Lung (tissue), 12 donors: Measurements from ENCODE around the gene CACNA1H. TPM values are rescaled to one million over a fixed set of nuclear protein-coding genes. Genes with fewer than 3 reads are reported as not detected.

Source experiments
- ATAC-seq: fragments of 200-7000 bp; cut with Tn5 transposase; one replicate; pipeline ENCODE4 v1.9.1; 2020; ENCODE audit warnings: moderate number of reproducible peaks; ENCODE audit not compliant: insufficient read depth, low FRiP score
- DNase-seq, 3 donors: peaks; one replicate each; pipeline ENCODE4 v3.0.0-alpha.2; 2013 to 2017
- H3K27ac ChIP-seq, 2 donors: one replicate each; pipeline ENCODE4 v1.5.1; 2013; ENCODE audit warnings: mild to moderate bottlenecking in 2 of 2, moderate library complexity in 2 of 2, control low read depth in 1 of 2, inconsistent platforms in 1 of 2, low read depth in 1 of 2, low read length in 1 of 2
- H3K27me3 ChIP-seq, 3 donors: one replicate each; pipeline ENCODE4 v1.5.1; 2013; ENCODE audit warnings: low read length in 2 of 3; ENCODE audit not compliant: control insufficient read depth in 3 of 3, insufficient read depth in 3 of 3
- H3K36me3 ChIP-seq, 4 donors: one replicate each; pipeline ENCODE4 v1.5.1; 2013; ENCODE audit warnings: low read length in 4 of 4, mild to moderate bottlenecking in 1 of 4, moderate library complexity in 1 of 4; ENCODE audit not compliant: control insufficient read depth in 4 of 4, insufficient read depth in 4 of 4
- H3K4me1 ChIP-seq, 5 donors: one replicate each; pipeline ENCODE4 v1.5.1; 2013; ENCODE audit warnings: low read length in 5 of 5, mild to moderate bottlenecking in 2 of 5, moderate library complexity in 1 of 5; ENCODE audit not compliant: control insufficient read depth in 5 of 5, insufficient read depth in 5 of 5
- H3K4me3 ChIP-seq: one replicate; pipeline ENCODE4 v1.5.1; 2013; ENCODE audit warnings: mild to moderate bottlenecking, control low read depth, moderate library complexity
- H3K9ac ChIP-seq, 2 donors: one replicate each; pipeline ENCODE4 v1.5.1; 2013; ENCODE audit warnings: low read length in 2 of 2, control low read depth in 1 of 2; ENCODE audit not compliant: insufficient read depth in 1 of 2
- H3K9me3 ChIP-seq, 4 donors: one replicate each; pipeline ENCODE4 v1.5.1; 2013; ENCODE audit warnings: low read length in 3 of 4, mild to moderate bottlenecking in 1 of 4, moderate library complexity in 1 of 4; ENCODE audit not compliant: control insufficient read depth in 4 of 4, insufficient read depth in 3 of 4
- WGBS, 2 donors: extraction: QIAGEN DNeasy Blood & Tissue Kit; methylation state at CpG; one replicate each; pipeline ENCODE4 v1.1.7; 2013; 5-methylcytosine and 5-hydroxymethylcytosine counted together
- polyA plus RNA-seq, 2 donors: library from polyadenylated mRNA; stranded (reverse); fragments of 200-250 nt; gene quantifications; one replicate each; pipeline ENCODE4 v1.2.1, GENCODE V29; 2013
- total RNA-seq, 2 donors: library from RNA; depleted of rRNA in 1 of 2; stranded (reverse); fragments of >200 nt in 1 of 2; gene quantifications; one replicate each; pipeline ENCODE4 v1.2.1, GENCODE V29; 2014 to 2021
- TF ChIP-seq, protein P1 (sequence below): IDR thresholded peaks from 2 replicates; pipeline ENCODE4 v1.5.1; 2012; ENCODE audit warnings: mild to moderate bottlenecking; ENCODE audit errors: control extremely low read depth, extremely low read depth
- donor health status: control.
- donor health status: control.
- donor health status: Bipolar disorder and iron deficiency.
- donor health status: healthy.
- donor health status: DM: yes; HTN: yes; CAD: no.

Gene CACNA1H
- total and polyA plus RNA-seq, 4 donors = 5.0 to 10.3 (median 6.7) TPM

DNA sequence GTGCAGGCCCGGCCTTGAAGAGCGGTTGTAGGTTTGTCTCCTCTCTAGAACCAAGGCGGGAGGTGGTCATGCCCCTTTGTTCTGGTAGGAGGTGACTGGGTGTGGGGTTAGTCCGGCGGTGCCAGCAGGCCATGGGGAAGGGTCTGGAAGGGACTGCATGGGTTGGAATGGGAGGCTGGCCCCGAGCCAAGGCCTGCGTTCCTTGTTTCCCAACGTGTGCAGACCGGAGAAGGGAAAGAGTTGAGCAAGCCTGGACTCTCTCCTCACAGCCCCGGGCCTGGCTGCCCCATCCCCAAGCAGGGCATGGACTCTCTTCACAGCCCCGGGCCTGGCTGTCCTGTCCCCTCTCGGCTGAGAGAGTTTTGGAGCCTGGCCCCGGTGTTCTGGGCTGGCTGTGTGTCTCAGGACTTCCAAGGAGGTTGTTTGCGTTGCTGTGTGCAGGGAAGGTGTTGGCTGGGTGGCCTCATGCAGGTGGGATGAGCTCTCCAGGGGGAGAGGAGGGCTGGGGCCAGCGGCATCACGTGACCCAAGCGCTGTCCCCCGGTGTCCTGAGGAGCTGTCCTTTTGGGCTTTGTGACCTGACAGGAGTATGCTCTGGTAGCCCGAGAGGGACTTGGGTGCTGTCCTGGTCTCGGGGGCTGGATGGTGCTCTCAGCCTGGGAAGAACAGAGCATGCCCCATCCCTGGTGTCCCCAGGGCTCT, 2.6 kb downstream of the CACNA1H start:
- TF ChIP-seq, protein P1, sequence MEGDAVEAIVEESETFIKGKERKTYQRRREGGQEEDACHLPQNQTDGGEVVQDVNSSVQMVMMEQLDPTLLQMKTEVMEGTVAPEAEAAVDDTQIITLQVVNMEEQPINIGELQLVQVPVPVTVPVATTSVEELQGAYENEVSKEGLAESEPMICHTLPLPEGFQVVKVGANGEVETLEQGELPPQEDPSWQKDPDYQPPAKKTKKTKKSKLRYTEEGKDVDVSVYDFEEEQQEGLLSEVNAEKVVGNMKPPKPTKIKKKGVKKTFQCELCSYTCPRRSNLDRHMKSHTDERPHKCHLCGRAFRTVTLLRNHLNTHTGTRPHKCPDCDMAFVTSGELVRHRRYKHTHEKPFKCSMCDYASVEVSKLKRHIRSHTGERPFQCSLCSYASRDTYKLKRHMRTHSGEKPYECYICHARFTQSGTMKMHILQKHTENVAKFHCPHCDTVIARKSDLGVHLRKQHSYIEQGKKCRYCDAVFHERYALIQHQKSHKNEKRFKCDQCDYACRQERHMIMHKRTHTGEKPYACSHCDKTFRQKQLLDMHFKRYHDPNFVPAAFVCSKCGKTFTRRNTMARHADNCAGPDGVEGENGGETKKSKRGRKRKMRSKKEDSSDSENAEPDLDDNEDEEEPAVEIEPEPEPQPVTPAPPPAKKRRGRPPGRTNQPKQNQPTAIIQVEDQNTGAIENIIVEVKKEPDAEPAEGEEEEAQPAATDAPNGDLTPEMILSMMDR = no peak
- H3K9me3 ChIP-seq = no peaks in the 10 kb centered on the region
- peaks cover 0 to 33% (median 8%) of the 10 kb centered on the region in 5 donors for H3K4me1 ChIP-seq
- no peak overlapping the region for H3K9ac ChIP-seq
- H3K36me3 ChIP-seq = no peaks in the 10 kb centered on the region
- no peak overlapping the region for H3K27ac ChIP-seq
- no peak overlapping the region for H3K4me3 ChIP-seq
- peak; percentile 47 to 50 (median 49) for DNase-seq
- H3K27me3 ChIP-seq = peaks cover 5 to 20% (median 19%) of the 10 kb centered on the region in 3 donors
- WGBS, 2 donors = 65 to 84% methylated on average over 20 of the region's 20 CpGs
- ATAC-seq = no peak

DNA sequence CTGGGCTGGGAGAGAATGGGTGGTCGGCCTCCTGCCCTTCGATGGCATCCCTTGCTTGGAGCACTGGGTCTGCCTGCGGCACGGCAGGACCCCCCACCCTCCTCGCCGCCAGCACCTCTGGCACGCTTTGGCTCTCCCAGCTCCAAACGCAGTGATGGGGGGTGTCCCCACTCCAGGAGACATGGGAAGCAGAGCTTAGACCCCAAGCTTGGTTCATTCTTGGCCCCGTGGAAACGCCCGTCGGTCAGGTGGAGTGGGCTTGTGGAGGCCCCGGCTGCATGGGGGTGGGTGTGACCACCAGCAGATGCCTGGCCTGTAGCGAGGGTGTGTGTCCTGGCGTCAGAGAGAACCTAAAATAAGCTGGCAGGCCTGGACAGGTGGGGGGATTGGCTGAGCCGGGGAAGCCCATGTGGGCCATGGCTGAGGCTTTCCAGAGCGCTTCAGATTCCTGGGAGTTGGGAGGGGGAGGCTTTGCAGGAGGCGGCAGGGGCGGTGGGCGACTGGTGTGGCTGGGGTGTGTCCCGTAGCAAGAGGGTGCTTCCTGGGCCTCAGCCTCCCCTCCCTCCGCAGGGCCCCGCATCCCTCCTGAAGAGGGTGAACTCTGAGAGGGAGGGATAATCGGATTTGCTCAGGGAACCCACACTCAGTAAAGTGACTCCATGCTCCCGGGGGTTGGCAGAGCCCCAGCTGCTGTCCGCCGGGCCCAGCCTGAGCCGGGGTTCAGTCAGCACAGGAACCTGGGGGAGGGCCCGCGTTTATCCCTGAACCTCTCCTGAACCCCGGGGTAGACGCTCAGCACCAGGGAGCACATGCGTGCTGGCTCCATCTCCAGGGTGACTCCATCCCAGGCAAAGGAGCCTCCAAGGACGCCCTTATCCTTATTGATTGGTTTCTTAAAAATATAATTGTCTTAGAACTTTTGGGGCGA, 3.4 kb downstream of the CACNA1H start:
- no peak for ATAC-seq

DNA sequence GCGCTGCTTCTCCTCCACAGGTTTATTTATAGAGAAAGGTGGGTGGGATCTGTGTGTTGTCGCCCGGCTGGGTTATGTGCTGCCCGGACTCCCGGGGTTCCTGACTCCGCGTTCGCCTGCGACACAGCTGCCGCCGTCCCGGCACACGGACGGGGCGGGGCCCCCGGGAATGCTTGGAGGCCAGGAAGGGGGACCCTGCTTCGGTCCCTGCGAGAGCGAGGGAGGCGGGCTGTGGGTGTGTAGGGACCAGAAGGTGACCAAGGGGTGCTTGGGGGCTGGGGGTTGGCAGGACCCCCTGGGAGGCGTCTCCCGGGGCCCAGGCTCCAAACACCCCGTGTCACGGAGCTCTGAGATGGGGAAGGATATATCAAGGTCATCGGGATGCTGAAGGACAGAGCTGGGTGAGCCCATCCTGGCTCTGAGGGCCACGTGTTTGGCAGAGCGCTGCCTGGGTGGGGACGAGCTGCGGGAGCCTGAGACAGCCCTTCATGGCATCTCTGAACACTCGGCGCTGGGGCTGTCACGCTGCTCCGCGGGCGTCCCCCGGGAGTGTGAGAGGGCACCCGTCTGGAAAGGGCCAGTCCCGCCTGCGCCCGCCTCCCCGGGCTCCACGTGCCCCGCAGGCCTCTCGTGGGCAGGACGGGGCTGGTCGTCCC, 4.2 kb downstream of the CACNA1H start:
- DNase-seq = no peak
- no peak for ATAC-seq
- H3K4me1 ChIP-seq = peaks cover 0 to 38% (median 11%) of the 10 kb centered on the region in 5 donors
- H3K9ac ChIP-seq = no peak overlapping the region
- no peaks in the 10 kb centered on the region for H3K36me3 ChIP-seq
- no peak overlapping the region for H3K4me3 ChIP-seq
- peaks cover 5 to 23% (median 13%) of the 10 kb centered on the region in 3 donors for H3K27me3 ChIP-seq
- no peaks in the 10 kb centered on the region for H3K9me3 ChIP-seq
- H3K27ac ChIP-seq = no peak overlapping the region
- WGBS, 2 donors = 86 to 90% methylated on average over 37 to 46 of the region's 46 CpGs
- TF ChIP-seq, protein P1 = no peak

More for the DNA sequence above, 3.4 kb downstream of the CACNA1H start:
- no peaks in the 10 kb centered on the region for H3K9me3 ChIP-seq
- 81 to 85% methylated on average over 32 to 35 of the region's 35 CpGs for WGBS, 2 donors
- H3K4me3 ChIP-seq = no peak overlapping the region
- no peaks in the 10 kb centered on the region for H3K36me3 ChIP-seq
- H3K4me1 ChIP-seq = peaks cover 0 to 38% (median 11%) of the 10 kb centered on the region in 5 donors
- no peak for DNase-seq
- H3K9ac ChIP-seq = no peak overlapping the region
- H3K27me3 ChIP-seq = peaks cover 5 to 23% (median 20%) of the 10 kb centered on the region in 3 donors
- H3K27ac ChIP-seq = no peak overlapping the region
- TF ChIP-seq, protein P1 = no peak
